Camera-type eye (tissue), 1 donor: ENCODE results near the gene SYT7. TPM values are rescaled to one million over a fixed set of nuclear protein-coding genes. Genes with fewer than 3 reads are reported as not detected.

Source experiments
- total RNA-seq: library from RNA; depleted of rRNA; stranded (reverse); fragments of >200 nt; gene quantifications from one replicate; pipeline ENCODE4 v1.2.3, GENCODE V29; 2014

The SYT7 gene, protein sequence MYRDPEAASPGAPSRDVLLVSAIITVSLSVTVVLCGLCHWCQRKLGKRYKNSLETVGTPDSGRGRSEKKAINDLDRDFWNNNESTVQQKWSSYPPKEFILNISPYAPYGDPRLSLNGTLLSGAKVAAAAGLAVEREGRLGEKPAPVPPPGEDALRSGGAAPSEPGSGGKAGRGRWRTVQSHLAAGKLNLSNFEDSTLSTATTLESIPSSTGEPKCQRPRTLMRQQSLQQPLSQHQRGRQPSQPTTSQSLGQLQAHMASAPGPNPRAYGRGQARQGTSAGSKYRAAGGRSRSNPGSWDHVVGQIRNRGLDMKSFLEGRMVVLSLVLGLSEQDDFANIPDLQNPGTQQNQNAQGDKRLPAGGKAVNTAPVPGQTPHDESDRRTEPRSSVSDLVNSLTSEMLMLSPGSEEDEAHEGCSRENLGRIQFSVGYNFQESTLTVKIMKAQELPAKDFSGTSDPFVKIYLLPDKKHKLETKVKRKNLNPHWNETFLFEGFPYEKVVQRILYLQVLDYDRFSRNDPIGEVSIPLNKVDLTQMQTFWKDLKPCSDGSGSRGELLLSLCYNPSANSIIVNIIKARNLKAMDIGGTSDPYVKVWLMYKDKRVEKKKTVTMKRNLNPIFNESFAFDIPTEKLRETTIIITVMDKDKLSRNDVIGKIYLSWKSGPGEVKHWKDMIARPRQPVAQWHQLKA
- total RNA-seq = 27.4 TPM

DNA sequence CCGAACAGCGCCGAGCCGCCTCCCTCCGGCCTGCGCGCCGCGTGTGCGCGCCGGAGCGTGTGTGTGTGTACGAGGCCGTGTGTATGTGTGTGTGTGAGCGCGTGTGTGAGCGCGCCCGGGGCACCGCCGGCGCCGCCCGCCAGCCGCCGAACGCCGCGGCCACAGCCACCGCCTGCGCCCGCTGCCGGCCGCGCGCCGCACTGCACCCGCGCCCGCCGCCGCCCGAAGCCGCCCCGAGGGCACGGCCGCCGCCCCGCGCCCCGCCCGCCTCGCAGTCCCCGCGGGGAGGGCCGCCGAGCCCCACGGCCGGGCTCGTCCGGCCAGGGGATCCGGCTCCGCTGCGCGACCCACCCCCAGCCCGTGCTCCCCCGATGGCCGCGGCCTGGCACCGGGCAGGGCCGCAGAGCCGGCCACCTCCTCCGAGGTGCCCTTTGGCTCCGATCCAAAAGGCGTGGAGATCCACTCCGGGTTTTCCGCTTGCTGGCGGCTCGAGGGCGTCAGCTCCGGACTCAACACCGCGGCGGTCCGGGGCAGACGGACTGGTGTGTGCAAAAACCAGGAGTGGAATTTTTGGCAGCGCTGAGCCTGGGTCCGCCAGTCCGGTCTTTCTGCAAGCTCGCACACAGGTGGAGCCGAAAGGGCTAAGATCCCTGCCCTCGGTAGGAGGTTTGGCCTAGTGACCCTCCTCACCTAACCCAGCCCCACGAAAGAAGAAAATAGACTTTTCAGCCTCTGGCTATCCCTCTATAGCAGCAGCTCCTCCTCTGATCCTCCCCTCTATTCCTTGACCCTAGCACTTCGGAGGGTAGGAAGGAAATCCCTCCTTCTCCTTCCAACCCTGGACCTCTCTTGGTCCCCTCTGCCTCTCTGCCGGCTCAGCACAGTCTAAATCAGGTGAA, at the start of gene SYT7:
SYT7 (minus strand) TSS at position 47 of the 899 bp plus-strand sequence. CDS start 256 bp downstream, outside the sequence.

GRCh38 chr11:61507962-61508861, 72.7 kb downstream of the SYT7 start, which contains the start of gene LRRC10B:
Gene LRRC10B (plus strand): TSS chr11:61508749. CDS start chr11:61508999, 250 bp downstream.

Other genes with a start within 250 kb of the SYT7 start
- 266 TPM for gene DDB1, start 248.0 kb downstream of the SYT7 start, total RNA-seq
- 18.3 TPM for gene TKFC, start 247.8 kb downstream of the SYT7 start, total RNA-seq
- 16.7 TPM for gene CYB561A3, start 219.2 kb downstream of the SYT7 start, total RNA-seq
- gene TMEM138, start 218.7 kb downstream of the SYT7 start, total RNA-seq = 31.0 TPM
- gene TMEM216, start 188.5 kb downstream of the SYT7 start, total RNA-seq = 24.3 TPM
- 47.7 TPM for gene CPSF7, start 151.1 kb downstream of the SYT7 start, total RNA-seq
- 29.4 TPM for gene SDHAF2, start 151.0 kb downstream of the SYT7 start, total RNA-seq
- gene LRRC10B, start 72.3 kb downstream of the SYT7 start, total RNA-seq = 0.22 TPM
- gene DAGLA, start 99.3 kb upstream of the SYT7 start, total RNA-seq = 4.5 TPM
- gene MYRF, start 171.6 kb upstream of the SYT7 start, total RNA-seq = 20.1 TPM
- gene TMEM258, start 211.5 kb upstream of the SYT7 start, total RNA-seq = 28.5 TPM
- 28.0 TPM for gene FEN1, start 211.8 kb upstream of the SYT7 start, total RNA-seq
- 52.4 TPM for gene FADS1, start 235.9 kb upstream of the SYT7 start, total RNA-seq
- 46.1 TPM for gene FADS2, start 247.2 kb upstream of the SYT7 start, total RNA-seq